GM23248 (cell line): Measurements from ENCODE around the gene TMEM150A. TPM values are rescaled to one million over a fixed set of nuclear protein-coding genes. Genes with fewer than 3 reads are reported as not detected.
A peak's percentile ranks its signal among the peaks of the same experiment; 100 is the strongest.

Experiments used
- DNase-seq: peaks from one replicate; pipeline ENCODE4 v3.0.0-alpha.2; 2015
- H2AFZ ChIP-seq: fragments of 200-600 bp; sonication (generic); 2 replicates; pipeline ENCODE4 v1.6.1; 2016; ENCODE audit warnings: antibody characterized with exemption
- H3F3A ChIP-seq: fragments of 200-600 bp; sonication (generic); 2 replicates; pipeline ENCODE4 v1.6.1; 2016; ENCODE audit warnings: mild to moderate bottlenecking, antibody characterized with exemption, mixed run types; ENCODE audit not compliant: insufficient read depth
- H3K27ac ChIP-seq: fragments of 200-600 bp; sonication (generic); 2 replicates; pipeline ENCODE4 v1.5.1; 2016; ENCODE audit warnings: mild to moderate bottlenecking
- H3K27me3 ChIP-seq: fragments of 200-600 bp; sonication (generic); replicated peaks from 2 replicates; pipeline ENCODE4 v1.6.1; 2016; ENCODE audit warnings: mild to moderate bottlenecking; ENCODE audit not compliant: insufficient read depth
- H3K36me3 ChIP-seq: fragments of 200-600 bp; sonication (generic); 2 replicates; pipeline ENCODE4 v1.6.1; 2016; ENCODE audit warnings: low read depth, mild to moderate bottlenecking
- H3K4me1 ChIP-seq: fragments of 200-600 bp; sonication (generic); 2 replicates; pipeline ENCODE4 v1.6.1; 2016; ENCODE audit warnings: mild to moderate bottlenecking; ENCODE audit not compliant: insufficient read depth
- H3K4me2 ChIP-seq: fragments of 200-600 bp; sonication (generic); one replicate; pipeline ENCODE4 v1.6.1; 2016; ENCODE audit warnings: mild to moderate bottlenecking; ENCODE audit not compliant: unreplicated experiment
- H3K4me3 ChIP-seq: fragments of 200-600 bp; sonication (generic); 2 replicates; pipeline ENCODE4 v1.5.1; 2016; ENCODE audit warnings: mild to moderate bottlenecking
- H3K79me2 ChIP-seq: fragments of 200-600 bp; sonication (generic); 2 replicates; pipeline ENCODE4 v1.6.1; 2016; ENCODE audit warnings: mild to moderate bottlenecking; ENCODE audit not compliant: insufficient read depth
- H3K9ac ChIP-seq: fragments of 200-600 bp; sonication (generic); 2 replicates; pipeline ENCODE4 v1.6.1; 2016; ENCODE audit warnings: mild to moderate bottlenecking
- H3K9me2 ChIP-seq: fragments of 200-600 bp; sonication (generic); 2 replicates; pipeline ENCODE4 v1.6.1; 2016; ENCODE audit warnings: mixed run types, mild to moderate bottlenecking, moderate library complexity; ENCODE audit not compliant: insufficient read depth
- H3K9me3 ChIP-seq: fragments of 200-600 bp; sonication (generic); one replicate; pipeline ENCODE4 v1.6.1; 2017; ENCODE audit warnings: low read depth
- H4K20me1 ChIP-seq: fragments of 200-600 bp; sonication (generic); 2 replicates; pipeline ENCODE4 v1.6.0; 2016; ENCODE audit not compliant: insufficient read depth
- EZH2 ChIP-seq: fragments of 200-600 bp; sonication (generic); IDR thresholded peaks from 2 replicates; pipeline ENCODE4 v1.6.1; 2018; ENCODE audit warnings: antibody characterized with exemption, mild to moderate bottlenecking; ENCODE audit not compliant: insufficient read depth, poor library complexity, severe bottlenecking
- EZH2phosphoT487 ChIP-seq: fragments of 200-600 bp; sonication (generic); IDR thresholded peaks from 2 replicates; pipeline ENCODE4 v1.6.1; 2018; ENCODE audit warnings: antibody characterized with exemption, moderate library complexity, mild to moderate bottlenecking, low read depth; ENCODE audit not compliant: insufficient read depth
- WGBS, 2 experiments: methylation state at CpG; one replicate each; pipeline ENCODE4 v1.1.6; 2015 to 2017; ENCODE audit warnings: low lambda C conversion rate in 2 of 2, low coverage in 1 of 2; ENCODE audit errors: missing lambda C conversion rate in 2 of 2; 5-methylcytosine and 5-hydroxymethylcytosine counted together
- in situ Hi-C: fragments of 300-500 bp; cut with MboI; formaldehyde crosslinking; loops from 2 replicates; pipeline ENCODE4 v1.15.0; 2020
- polyA plus RNA-seq: library from polyadenylated mRNA; unstranded; fragments of >200 nt; fragmentation: Nextera tagmentation; extraction: Ambion mirVana; gene quantifications from 2 replicates; pipeline ENCODE4 v1.2.1, GENCODE V29; 2016
- total RNA-seq: library from RNA; depleted of rRNA; stranded (reverse); fragments of >200 nt; shearing (Covaris generic); gene quantifications from 2 replicates; pipeline ENCODE4 v1.2.3, GENCODE V29; 2014

Gene TMEM150A
- total and polyA plus RNA-seq, 2 experiments from 2014 or later: 20.9 to 35.7 TPM

DNA sequence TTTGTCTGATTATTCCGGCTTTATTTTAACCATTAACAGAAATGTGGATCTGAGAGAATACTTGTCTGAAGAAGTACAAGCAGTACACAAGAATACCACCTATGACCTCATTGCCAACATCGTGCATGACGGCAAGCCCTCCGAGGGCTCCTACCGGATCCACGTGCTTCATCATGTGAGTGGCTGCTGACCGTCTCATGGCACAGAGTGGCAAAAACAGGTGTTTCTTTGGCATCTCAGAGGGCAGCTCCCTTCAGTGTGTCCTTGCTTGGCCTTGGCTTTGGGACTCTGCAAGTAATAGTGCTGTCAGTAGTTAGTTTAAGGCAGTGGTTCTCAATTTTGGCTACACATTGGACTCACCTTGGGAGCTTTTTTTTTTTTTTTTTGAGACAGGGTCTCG is 42.4 kb upstream of the TMEM150A start:
- Histone ChIP-seq H3K4me2 (no peak overlapping the region), H4K20me1 (no peaks in the 10 kb centered on the region), H3K4me3 (no peak overlapping the region), H3K4me1 (peaks cover 16% of the 10 kb centered on the region), H2AFZ (no peak overlapping the region), H3F3A (peaks cover 41% of the 10 kb centered on the region), H3K9me3 (no peaks in the 10 kb centered on the region), H3K9me2 (no peaks in the 10 kb centered on the region), H3K36me3 (peaks cover 68% of the 10 kb centered on the region), H3K27ac (no peak overlapping the region), H3K9ac (no peak overlapping the region), H3K27me3 (no peaks in the 10 kb centered on the region), H3K79me2 (peaks cover 15% of the 10 kb centered on the region; the same call in 1 of the 2 replicates)
- TF ChIP-seq EZH2: no peak
- in situ Hi-C loops: loop anchor here (10.0 to 25.0 kb wide), 2 partner anchors 170 to 442 kb away; no protein-coding TSS in a partner anchor
- no peak for DNase-seq
- 93 to 94% methylated on average over 7 to 8 of the region's 8 CpGs for WGBS, 2 experiments

DNA sequence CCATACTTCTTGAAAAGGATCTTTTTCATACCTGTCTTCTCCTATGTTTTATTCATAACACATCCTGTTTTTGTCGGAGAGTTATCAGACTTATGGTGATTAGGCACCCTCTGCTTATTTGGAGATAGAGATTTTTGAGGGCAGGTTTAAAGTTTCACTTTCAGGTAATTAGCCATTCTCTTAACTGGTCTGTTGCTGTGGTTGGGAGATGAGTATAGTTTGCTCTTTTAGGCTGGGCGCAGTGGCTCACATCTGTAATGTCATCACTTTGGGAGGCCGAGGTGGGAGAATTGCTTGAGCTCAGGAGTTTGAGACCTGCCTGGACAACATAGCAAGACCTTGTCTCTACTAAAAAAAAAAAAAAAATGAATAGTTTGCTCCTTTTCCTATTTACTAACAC is 40.2 kb upstream of the TMEM150A start:
- H3K36me3 ChIP-seq: peaks cover 77% of the 10 kb centered on the region

DNA sequence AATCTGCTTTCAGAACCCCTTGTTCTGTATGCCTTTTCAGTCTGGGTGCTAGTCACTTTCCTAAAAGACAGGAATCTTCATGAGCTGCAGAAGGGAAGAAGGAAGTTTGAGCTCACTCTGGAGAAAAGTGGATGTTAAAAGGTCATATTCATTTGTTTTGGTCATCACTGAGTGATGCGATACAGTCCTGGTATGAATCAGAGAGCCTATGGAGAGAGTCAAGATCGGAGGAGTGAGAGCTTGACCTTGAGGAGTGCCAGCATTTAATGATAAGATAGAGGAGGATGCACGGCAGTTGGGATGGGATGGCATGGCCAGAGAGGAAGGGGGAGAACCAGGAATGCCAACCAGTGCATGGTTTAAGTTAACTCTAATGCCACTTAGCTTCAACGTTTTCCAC is 33.1 kb upstream of the TMEM150A start:
- in situ Hi-C loops: loop anchor here (25.0 kb wide), 1 partner anchor 452 kb away; no protein-coding TSS in a partner anchor
- Histone ChIP-seq H3K9me2 (no peaks in the 10 kb centered on the region), H3K36me3 (peaks cover 70% of the 10 kb centered on the region), H3K9me3 (no peaks in the 10 kb centered on the region), H4K20me1 (no peaks in the 10 kb centered on the region), H3K27me3 (no peaks in the 10 kb centered on the region), H3F3A (peaks cover 33% of the 10 kb centered on the region), H3K4me1 (no peaks in the 10 kb centered on the region), H3K4me3 (no peak overlapping the region), H3K4me2 (no peak overlapping the region), H3K79me2 (peaks cover 38% of the 10 kb centered on the region), H2AFZ (no peak overlapping the region), H3K27ac (0 out of 2 replicates have a peak overlapping the region, but pooled peaks have one; percentile 12), H3K9ac (0 out of 2 replicates have a peak overlapping the region, but pooled peaks have one; percentile 18)
- TF ChIP-seq EZH2phosphoT487: no peak
- no peak for TF ChIP-seq EZH2
- DNase-seq: peak; percentile 38
- 29 to 30% methylated on average over 4 of the region's 4 CpGs for WGBS, 2 experiments

More for the DNA sequence above, 40.2 kb upstream of the TMEM150A start:
- Histone ChIP-seq H4K20me1 (no peaks in the 10 kb centered on the region), H3F3A (peaks cover 19% of the 10 kb centered on the region), H3K27ac (no peak overlapping the region), H2AFZ (no peak overlapping the region), H3K9ac (no peak overlapping the region), H3K4me2 (no peak overlapping the region), H3K9me2 (no peaks in the 10 kb centered on the region), H3K9me3 (no peaks in the 10 kb centered on the region), H3K79me2 (peaks cover 19% of the 10 kb centered on the region; the same call in 1 of the 2 replicates), H3K4me3 (no peak overlapping the region), H3K27me3 (no peaks in the 10 kb centered on the region), H3K4me1 (no peaks in the 10 kb centered on the region)
- no peak for TF ChIP-seq EZH2phosphoT487
- TF ChIP-seq EZH2: no peak
- DNase-seq: no peak
- whole genome bisulfite sequencing, 2 experiments: 96 to 98% methylated on average over 3 of the region's 3 CpGs
- in situ Hi-C loops: loop anchor here (10.0 to 25.0 kb wide), 2 partner anchors 172 to 445 kb away; no protein-coding TSS in a partner anchor

DNA sequence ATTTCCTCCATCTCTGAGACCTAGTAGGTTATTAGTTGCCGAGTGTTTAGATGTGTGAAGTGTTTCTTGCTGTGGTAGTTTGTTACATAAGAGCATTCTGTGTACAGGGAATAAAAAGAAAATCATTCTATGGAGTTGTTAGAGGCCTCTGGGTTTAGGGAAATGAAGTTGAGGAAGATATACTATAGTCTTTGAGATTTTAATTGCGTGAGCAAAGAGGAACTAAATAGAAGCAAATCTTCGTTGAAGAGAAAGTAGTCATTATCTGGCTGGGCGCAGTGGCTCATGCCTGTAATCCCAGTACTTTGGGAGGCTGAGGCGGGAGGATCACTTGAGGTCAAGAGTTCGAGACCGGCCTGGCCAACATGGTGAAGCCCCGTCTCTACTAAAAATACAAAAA is 32.5 kb upstream of the TMEM150A start:
- no peak overlapping the region for H3K4me3 ChIP-seq
- DNase-seq: no peak
- H3K9me3 ChIP-seq: no peaks in the 10 kb centered on the region
- no peak overlapping the region for H3K4me2 ChIP-seq
- H3K4me1 ChIP-seq: no peaks in the 10 kb centered on the region
- peaks cover 73% of the 10 kb centered on the region for H3K36me3 ChIP-seq
- in situ Hi-C loops: loop anchor here (25.0 kb wide), 1 partner anchor 452 kb away; no protein-coding TSS in a partner anchor
- 88% methylated on average over 8 of the region's 8 CpGs for WGBS, 2 experiments
- peaks cover 33% of the 10 kb centered on the region for H3F3A ChIP-seq
- TF ChIP-seq EZH2phosphoT487: no peak
- no peak for TF ChIP-seq EZH2
- no peaks in the 10 kb centered on the region for H3K27me3 ChIP-seq
- no peaks in the 10 kb centered on the region for H3K9me2 ChIP-seq
- H3K9ac ChIP-seq: peak overlapping the region; percentile 33; the same call in 1 of the 2 replicates
- no peaks in the 10 kb centered on the region for H4K20me1 ChIP-seq
- 0 out of 2 replicates have a peak overlapping the region, but pooled peaks have one; percentile 12 for H3K27ac ChIP-seq
- H2AFZ ChIP-seq: no peak overlapping the region
- H3K79me2 ChIP-seq: peaks cover 43% of the 10 kb centered on the region
